ENCODE results near the gene SLC35G2. TPM values are rescaled to one million over a fixed set of nuclear protein-coding genes. Genes with fewer than 3 reads are reported as not detected.

The SLC35G2 gene
- total RNA-seq, 1 experiment from 2014 or later: 1.8 TPM

DNA sequence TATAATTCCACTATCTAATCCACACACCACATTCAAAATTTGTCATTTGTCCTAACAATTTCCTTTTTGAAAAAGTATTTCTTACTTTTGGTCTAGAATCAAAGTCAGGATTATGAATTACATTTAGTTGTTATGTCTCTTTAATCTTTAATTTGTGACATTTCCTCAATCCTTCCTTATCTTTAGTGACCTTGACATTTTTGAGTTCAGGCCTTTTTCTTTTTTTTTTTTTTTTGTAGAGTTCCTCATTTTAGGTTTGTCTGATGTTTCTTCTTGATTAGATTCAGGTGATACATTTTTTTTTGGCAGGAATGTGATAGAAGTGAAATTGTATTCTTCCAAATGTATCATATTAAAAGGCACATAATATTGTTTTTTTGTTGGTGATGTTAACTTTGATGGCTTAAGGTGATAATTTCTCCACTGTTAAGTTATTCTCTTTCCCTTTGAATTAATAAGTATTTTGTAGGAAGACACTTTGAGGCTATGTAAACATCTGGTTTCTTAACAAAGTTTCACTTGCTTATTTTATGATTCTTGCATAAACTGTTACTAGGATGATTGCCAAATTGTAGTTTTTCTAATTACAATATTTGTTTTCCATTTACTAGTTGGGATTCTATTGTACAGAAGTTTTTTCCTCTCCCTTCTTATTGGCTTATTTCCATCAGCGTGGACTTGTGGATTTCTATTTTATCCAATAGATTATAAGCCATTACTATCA, 16.3 kb downstream of the SLC35G2 start:
- Histone ChIP-seq H3K4me1 (ENCODE audit: insufficient read depth, low read length) (peaks cover 11% of the 10 kb centered on the region), H3K4me3 (ENCODE audit: low read length) (no peak overlapping the region), H3K79me2 (ENCODE audit: low read length) (no peaks in the 10 kb centered on the region), H3K4me2 (ENCODE audit: low read length) (no peak overlapping the region), H3K27me3 (ENCODE audit: low read length) (no peaks in the 10 kb centered on the region), H4K20me1 (ENCODE audit: low read length) (no peaks in the 10 kb centered on the region), H3K27ac (ENCODE audit: low read length) (no peak overlapping the region), H3K36me3 (ENCODE audit: low read depth, low read length) (no peaks in the 10 kb centered on the region), H3K9me2 (replicated peaks; ENCODE audit: low read length) (no peaks in the 10 kb centered on the region), H3K9me3 (ENCODE audit: low read length) (no peaks in the 10 kb centered on the region), H2AFZ (ENCODE audit: low read length) (no peak overlapping the region), H3K9ac (ENCODE audit: low read length) (no peak overlapping the region), H3F3A (ENCODE audit: low read length, unreplicated experiment) (no peaks in the 10 kb centered on the region)
- CTCF ChIA-PET: no interaction called here
- BruUV-seq (replicated peaks): no TSS peak
- DNase-seq (no peak), ATAC-seq (no peak)
- intact Hi-C loops (cut with micrococcal nuclease): no loop called here
- POLR2A ChIA-PET (ENCODE audit: unreplicated experiment): no interaction called here
- TF ChIP-seq, protein P1, sequence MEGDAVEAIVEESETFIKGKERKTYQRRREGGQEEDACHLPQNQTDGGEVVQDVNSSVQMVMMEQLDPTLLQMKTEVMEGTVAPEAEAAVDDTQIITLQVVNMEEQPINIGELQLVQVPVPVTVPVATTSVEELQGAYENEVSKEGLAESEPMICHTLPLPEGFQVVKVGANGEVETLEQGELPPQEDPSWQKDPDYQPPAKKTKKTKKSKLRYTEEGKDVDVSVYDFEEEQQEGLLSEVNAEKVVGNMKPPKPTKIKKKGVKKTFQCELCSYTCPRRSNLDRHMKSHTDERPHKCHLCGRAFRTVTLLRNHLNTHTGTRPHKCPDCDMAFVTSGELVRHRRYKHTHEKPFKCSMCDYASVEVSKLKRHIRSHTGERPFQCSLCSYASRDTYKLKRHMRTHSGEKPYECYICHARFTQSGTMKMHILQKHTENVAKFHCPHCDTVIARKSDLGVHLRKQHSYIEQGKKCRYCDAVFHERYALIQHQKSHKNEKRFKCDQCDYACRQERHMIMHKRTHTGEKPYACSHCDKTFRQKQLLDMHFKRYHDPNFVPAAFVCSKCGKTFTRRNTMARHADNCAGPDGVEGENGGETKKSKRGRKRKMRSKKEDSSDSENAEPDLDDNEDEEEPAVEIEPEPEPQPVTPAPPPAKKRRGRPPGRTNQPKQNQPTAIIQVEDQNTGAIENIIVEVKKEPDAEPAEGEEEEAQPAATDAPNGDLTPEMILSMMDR (conservative IDR thresholded peaks at IDR 0.05; ENCODE audit: low read depth, low read length): no peak

DNA sequence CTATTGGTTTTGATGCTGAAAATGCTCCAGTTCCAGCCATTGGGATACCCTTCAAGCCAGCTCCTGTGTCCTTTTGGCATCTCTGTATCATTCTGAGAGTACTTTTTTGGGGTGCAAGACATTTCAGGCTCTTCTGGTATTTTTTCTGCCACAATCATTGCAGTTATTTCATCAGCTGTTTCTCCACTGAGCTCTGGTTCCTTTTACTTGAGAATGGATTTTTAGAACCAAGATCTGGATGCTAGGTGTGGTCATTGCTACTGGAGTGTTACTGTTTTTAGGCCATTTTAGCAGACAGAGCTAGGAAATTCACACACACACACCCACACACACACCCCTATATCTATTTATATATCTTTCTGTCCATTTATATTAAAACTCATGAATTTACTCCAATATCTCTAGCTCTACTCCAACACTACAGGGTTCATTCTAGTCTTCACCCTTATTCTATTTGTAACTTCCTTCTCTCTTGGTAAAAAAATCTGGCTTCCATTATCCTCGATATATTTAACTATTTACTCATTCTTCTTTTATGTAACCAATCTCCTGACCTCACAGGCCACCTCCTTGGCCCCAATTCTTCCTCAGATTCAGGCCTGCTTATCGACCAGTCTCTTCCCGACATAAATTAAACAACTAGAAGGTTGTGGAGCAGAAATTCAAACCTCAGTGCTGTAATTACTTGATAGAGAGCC, 17.0 kb downstream of the SLC35G2 start:
- CTCF ChIA-PET: no interaction called here

More for the DNA sequence above, 17.0 kb downstream of the SLC35G2 start:
- no peaks in the 10 kb centered on the region for H3K9me3 ChIP-seq (ENCODE audit: low read length)
- TF ChIP-seq EZH2 (IDR thresholded peaks at IDR 0.05; ENCODE audit: low read length, unreplicated experiment) (no peak), EZH2phosphoT487 (IDR thresholded peaks at IDR 0.05; ENCODE audit: borderline replicate concordance, low read length) (no peak)
- TF ChIP-seq, protein P1 (conservative IDR thresholded peaks at IDR 0.05; ENCODE audit: low read depth, low read length): no peak
- no peak overlapping the region for H3K4me3 ChIP-seq (ENCODE audit: low read length)
- no peak overlapping the region for H3K4me2 ChIP-seq (ENCODE audit: low read length)
- ATAC-seq (no peak), DNase-seq (no peak)
- POLR2A ChIA-PET (ENCODE audit: unreplicated experiment): no interaction called here
- no peaks in the 10 kb centered on the region for H3K9me2 ChIP-seq (replicated peaks; ENCODE audit: low read length)
- H3K4me1 ChIP-seq (ENCODE audit: insufficient read depth, low read length): peaks cover 11% of the 10 kb centered on the region
- no peaks in the 10 kb centered on the region for H3K27me3 ChIP-seq (ENCODE audit: low read length)
- H3K27ac ChIP-seq (ENCODE audit: low read length): no peak overlapping the region
- BruUV-seq (replicated peaks): no TSS peak
- H4K20me1 ChIP-seq (ENCODE audit: low read length): no peaks in the 10 kb centered on the region
- H3F3A ChIP-seq (ENCODE audit: low read length, unreplicated experiment): no peaks in the 10 kb centered on the region
- H3K36me3 ChIP-seq (ENCODE audit: low read depth, low read length): no peaks in the 10 kb centered on the region
- intact Hi-C loops (cut with micrococcal nuclease): no loop called here
- H3K9ac ChIP-seq (ENCODE audit: low read length): no peak overlapping the region
- H3K79me2 ChIP-seq (ENCODE audit: low read length): no peaks in the 10 kb centered on the region
- no peak overlapping the region for H2AFZ ChIP-seq (ENCODE audit: low read length)

All from PC-3 (cell line).